GM19043 (cell line): ENCODE results near the gene CPZ.
"Not testable (repeated sequence)": the region's sequence is repeated elsewhere in the genome, so short reads cannot be mapped to it uniquely, and the experiment has no call there.

Source experiments
- ATAC-seq: cut with Tn5 transposase; IDR thresholded peaks from one replicate; pipeline ENCODE4 v1.9.1; 2021; ENCODE audit warnings: low read depth; ENCODE audit not compliant: unreplicated experiment

The CPZ gene

GRCh38 chr4:8607603-8608481 is 15.3 kb downstream of the CPZ start:
- no peak for ATAC-seq

- no peak for ATAC-seq
These were observed 16.3 kb downstream of the CPZ start for GRCh38 chr4:8608714-8609391.

DNA sequence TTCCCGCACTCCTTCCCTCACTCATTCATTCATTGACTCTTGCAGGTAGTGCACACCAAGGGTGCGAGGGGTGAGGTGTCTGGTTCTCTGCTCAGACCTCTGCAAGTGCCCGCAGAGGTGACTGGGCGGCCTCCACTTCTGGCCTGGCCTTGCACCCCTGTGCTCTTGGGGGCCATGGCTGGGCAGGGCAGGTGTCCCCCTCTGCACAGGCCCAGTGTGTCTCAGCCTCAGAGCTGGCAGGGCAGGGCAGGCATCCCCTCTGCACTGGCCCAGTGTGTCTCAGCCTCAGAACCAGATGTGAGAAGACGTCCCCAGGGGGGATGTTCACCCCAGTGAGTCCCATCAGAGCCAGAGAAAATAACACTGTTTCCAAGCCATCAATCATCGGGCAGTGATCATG is 16.8 kb downstream of the CPZ start:
- ATAC-seq, result no peak

GRCh38 chr4:8609824-8610350 is 17.3 kb downstream of the CPZ start:
- no peak for ATAC-seq

- ATAC-seq, result no peak
These were observed 18.5 kb downstream of the CPZ start for GRCh38 chr4:8610858-8611616.

DNA sequence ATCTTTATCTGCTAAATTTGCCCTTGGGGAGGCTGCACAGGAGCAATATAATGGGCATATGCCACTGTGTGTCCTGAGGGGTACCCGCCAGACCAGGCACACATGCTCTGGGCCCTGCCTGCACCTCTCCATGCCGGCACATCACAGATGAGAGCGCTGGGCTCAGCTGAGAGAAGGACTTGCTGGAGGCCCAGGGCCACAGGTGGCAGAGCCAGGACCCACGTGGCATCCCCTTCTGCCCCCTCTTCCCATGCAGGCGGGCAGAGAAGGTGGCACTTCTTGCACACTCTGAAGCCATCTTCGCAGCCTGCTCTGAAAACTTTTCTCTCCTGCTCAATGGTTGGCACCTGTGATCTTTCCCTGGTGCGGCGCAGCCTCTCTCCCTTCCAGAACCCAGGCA is 20.1 kb downstream of the CPZ start:
- ATAC-seq, result no peak

GRCh38 chr4:8613421-8614364 is 21.1 kb downstream of the CPZ start:
- ATAC-seq, result no peak

DNA sequence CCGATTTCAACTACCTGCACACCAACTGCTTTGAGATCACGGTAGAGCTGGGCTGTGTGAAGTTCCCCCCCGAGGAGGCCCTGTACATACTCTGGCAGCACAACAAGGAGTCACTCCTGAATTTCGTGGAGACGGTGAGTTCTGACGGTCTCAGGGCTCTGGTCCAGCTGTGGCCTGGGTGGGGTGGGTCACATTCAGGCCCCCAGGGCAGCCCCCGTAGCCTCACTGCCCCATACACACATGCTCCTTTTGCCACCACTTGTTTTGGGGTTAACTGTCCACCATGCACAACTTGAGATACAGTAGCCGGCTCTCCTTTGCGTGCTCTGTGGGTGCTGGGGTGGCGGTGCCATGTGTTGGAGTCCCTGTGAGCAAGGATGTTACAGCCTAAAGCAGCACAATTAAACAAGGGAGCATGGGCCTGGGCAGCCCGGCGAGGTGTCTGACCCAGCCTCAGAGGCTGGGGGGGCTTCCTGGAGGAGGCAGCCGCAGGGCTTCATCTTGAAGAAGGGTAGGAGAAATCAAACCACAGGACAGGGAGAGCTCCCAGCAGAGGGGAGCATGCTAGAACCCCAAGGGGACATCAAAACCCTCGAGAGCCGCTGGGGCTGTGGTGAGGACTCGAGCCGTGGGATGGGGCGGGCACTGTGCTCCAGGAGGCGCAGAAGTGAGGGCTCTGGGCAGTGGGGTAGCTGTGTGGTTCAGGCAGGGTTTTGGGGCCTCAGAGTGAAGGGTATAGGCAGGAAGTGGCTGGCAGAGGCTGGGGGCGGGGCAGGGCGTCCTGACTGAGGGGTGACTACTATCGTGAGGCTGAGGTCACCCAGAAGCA is 22.0 kb downstream of the CPZ start:
- ATAC-seq, result no peak

- no peak for ATAC-seq
These were observed 22.8 kb downstream of the CPZ start for GRCh38 chr4:8615366-8615765.

DNA sequence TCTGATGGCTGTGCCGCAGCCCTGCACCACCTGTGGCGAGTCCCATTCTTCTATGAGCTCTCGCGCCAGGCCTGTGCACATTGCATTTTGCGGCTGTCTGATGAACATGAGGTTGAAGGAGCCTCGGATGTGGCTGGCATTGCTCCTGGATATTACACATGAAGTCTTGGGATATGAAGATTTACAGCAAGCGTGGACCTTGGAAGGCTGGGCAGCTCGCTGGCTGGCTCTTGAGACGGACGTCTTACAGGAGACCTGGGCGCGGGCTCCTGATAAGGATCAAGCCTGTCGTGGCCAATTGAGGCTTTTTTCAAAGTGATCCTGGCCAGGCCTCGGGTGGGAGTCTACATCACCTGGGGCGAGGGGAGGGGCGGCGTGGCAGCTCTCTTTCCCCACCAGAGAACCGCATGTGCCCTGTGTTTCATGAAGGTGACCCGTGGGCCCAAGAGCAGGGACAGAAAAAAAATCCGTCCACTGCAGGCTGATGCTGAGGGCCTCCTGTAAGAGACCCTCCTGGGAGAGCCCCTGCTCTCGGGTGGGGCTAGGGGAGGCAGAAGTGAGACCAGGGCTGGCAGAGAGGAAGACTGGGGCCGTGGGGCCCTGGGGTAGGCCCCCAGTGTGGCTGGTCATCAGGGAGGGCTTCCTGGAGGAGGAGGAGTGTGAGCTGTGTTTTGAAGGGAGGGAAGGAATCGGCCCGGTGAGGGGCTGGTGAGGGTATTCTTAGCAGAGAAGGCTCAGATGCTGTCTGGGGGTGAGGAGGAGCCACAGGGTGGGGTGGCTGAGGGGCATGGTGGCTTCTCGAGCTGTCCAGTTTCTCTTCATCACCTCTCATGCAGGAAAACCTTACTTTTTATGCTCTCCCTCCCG is 23.6 kb downstream of the CPZ start:
- no peak for ATAC-seq

DNA sequence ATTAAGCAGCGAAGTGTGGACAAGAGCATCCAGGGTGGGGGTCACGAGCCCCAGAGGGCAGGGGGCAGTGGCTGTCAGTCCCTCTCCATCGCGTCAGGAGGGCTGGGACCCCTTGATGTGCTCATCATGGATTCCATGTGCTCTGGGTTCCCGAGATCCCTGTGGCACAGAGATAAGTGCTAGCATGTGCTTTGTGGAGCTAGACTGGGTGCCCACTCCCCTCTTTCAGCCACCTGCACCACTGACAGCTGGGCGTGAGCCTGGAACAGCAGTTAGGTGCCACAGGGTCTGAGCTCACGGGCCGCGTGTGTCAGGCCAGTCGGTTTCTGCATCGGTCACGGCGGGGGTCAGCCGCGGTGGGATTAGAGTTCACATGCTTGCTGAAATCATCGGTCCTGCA is 24.3 kb downstream of the CPZ start:
- ATAC-seq, result no peak

DNA sequence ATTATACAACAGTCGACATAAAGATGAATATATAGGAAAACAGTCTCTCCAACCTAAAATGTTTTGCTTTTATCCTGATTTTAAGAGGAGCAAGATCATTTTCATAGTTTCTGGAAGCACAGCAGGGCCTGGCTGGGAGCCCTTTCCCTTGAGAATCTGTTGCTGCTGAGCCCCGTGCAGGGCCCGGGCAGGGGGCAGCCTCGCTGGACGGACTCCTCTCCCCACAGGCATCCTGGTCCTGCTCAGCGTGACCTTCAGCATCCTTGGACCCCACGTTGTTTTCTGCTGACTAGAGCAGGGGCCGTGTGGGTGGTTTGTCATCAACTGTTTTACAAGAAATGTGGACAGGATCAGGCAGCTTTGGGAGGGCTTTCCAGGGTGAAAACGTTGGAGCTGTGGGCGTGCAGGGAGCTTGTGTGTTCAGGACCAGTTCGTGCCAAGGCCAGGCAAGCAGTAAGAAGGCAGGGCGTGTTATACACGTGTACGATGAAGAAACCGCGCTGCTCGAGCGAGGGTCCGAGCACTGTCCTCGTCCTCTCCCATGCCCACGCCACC is 25.0 kb downstream of the CPZ start:
- ATAC-seq, result no peak

DNA sequence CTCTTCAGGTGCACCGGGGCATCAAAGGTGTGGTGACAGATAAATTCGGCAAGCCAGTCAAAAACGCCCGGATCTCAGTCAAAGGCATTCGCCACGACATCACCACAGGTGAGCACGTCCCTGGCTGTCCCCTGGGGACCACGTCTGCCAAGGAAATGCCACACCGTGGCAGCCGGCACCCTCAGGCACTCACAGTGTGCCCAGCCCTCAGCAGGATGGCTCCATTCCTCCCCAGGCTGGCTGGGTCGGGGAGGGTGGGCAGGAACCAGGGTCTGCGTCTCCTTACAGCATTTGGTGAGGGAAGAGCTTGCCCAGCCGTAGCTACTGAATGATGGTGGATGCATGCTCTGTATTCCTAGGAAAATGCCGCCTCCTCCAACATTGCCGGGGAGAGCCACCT is 25.9 kb downstream of the CPZ start:
- ATAC-seq, result no peak

- ATAC-seq, result no peak
These were observed 26.6 kb downstream of the CPZ start for GRCh38 chr4:8618961-8619720.

DNA sequence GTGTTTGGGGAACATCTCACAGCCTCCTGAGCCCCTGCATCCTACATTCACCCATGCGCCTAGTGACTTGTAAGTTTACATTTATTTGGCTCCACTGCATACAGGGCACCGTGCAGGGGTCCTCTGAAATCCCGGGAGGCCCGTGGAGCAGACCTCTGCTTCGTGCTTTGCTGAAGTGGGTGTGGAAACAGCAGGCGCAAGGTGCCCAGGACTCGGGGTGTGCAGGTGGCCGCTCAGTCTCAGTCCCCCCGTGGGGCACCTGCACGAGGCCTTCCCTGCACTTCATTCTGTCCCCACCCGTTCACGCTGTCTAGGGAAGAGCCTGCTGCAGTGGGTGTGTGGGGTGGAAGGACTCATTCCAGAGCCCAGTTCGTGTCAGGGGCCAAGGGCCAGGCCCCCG is 28.6 kb downstream of the CPZ start:
- ATAC-seq, result not testable (repeated sequence)

- ATAC-seq, result not testable (repeated sequence)
These were observed 32.2 kb downstream of the CPZ start for GRCh38 chr4:8624601-8625272.
